NCI-H2227 (cell line): ENCODE results near the gene RSPH3.
"Not testable (repeated sequence)": the region's sequence is repeated elsewhere in the genome, so short reads cannot be mapped to it uniquely, and the experiment has no call there.

Experiments used
- DNase-seq: peaks from one replicate; lab custom pipeline; 2025; ENCODE audit not compliant: unreplicated experiment; lab: John Stamatoyannopoulos, UW

Gene RSPH3

DNA sequence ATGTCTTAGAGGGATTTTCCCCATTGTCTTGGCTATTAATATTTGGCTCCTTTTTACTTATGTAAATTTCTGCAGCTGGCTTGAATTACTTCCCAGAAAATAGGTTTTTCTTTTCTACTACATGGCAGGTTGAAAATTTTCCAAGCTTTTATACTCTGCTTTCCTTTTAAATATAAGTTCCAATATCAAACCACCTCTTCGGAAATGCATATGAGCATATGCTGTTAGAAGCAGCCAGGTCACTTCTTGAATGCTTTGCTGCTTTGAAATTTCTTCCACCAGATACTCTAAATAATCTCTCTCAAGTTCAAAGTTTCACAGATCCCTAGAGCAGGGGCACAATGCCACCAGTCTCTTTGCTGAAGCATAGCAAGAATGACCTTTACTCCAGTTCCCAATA lies 25.2 kb upstream of the RSPH3 start:
- DNase-seq: not testable (repeated sequence)

DNA sequence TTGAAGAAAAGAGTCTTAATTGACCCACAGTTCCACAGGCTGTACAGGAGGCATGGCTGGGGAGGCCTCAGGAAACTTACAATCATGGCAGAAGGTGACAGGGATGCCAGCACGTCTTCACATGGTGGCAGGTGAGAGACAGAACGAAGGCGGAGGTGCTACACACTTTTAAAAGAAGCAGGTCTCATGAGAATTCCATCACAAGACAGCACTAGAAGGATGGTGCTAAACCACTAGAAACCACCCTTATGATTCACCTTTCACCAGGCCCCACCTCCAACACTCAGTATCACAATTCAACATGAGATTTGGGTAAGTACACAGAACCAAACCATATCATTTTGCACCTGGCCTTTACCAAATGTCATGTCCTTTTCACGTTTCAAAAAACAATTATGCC lies 23.9 kb upstream of the RSPH3 start:
- no peak for DNase-seq

DNA sequence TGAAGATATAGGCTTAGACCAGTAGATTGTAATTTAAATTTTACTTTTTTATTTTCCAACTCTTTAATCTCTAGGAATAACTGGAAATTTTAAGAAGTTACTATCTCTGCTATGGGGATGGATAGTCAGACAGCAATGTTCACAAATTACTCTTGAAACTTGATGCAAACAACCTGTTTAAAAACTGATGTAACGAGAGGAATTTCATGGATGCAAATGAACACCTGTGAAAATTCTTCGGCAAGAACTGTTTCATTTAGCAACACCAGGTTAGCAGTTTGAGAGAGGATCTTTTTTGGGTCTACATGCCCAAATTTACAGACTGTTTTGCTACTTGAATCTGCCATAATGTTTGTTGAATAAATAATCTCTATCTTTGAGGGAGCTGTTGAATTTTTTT lies 20.0 kb upstream of the RSPH3 start:
- DNase-seq: no peak

DNA sequence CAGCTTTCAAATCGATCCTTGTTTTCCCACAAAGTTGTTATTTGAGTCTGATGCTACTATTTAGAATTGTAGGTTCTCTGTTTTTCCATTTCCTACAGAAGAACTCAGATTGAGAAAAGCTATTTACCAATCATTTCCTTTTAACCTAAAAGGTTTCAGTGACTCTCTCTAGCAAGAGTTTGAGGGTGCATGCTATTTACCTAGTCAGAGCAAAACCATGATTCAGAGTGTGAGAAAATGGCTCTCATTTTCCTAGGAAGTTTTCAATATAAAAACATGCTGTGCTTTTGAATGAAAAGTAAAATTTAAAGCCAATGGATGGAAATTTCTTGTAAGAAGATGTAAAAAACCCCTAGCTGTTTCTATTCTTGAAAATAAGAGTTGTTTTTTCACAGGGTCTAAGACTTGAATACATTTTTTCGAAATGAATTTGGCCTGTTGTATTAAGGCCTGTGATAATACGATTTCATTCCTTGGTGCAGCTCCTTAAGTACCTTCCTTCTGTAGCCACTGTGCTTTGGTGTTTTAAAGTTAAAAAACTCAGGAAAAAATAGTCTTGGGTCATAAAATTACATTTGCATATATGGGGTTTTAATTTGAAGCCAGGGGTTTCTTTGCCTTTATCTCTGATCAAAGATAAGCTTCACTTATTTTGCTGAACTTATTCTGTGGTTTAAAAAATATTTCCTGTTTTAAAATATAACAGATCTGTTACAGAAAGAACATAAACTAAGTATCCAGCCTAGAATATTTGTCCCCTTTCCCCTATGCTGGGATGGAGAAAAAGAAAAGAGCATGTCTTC lies 18.0 kb upstream of the RSPH3 start:
- no peak for DNase-seq

DNA sequence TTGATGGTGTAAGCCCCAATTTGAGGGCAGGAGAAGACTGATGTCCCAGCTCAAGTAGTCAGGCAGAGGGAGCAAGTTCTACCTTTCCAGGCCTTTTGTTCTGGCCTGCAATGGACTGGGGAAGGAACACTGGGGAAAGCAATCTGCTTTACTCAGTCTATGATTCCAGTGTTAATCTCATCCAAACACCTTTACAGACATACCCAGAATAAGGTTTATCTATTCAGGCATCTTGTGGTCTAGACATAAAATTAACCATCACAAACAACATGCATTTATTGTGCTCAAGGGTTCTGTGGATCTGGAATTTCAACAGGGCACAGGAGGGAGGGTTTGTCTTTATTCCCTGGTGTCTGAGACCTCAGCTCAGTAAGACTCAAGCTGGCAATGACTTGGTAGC lies 14.4 kb upstream of the RSPH3 start:
- DNase-seq: no peak

DNA sequence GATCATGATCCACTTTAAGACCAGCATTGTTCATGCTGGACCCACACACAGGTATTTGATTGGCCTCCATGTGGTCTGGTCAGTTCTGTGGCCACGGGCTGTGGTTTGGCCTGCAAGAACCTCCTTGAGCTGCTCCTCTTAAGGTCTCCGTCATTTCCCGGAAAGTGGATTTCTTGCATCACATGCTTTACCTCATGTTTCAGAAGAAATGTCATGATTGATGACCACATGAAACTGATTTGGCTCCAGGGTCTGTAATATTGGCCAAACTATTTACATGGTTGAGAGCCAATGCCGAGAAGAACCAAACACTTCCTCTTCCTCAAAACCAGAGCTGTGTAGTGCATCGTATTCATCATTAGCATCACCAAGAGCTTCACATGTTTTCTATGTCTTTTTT lies 13.2 kb upstream of the RSPH3 start:
- no peak for DNase-seq

DNA sequence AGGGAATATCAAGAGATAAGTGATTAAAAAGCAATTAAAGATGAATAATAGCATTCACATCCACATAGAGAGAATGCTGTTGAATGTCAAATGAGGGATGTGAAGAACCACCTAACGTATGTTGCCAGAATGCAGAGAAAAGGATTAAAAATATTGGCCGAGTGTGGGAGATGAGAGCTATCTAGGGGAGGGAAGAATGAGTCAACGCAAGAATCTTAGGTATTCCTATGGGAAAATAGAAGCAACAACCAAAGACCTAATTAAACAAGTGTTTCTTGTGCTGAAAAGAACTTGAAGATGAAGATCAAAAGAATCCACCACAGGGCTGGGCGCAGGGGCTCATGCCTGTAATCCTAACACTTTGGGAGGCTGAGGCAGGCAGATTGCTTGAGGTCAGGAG lies 12.2 kb upstream of the RSPH3 start:
- DNase-seq: no peak

DNA sequence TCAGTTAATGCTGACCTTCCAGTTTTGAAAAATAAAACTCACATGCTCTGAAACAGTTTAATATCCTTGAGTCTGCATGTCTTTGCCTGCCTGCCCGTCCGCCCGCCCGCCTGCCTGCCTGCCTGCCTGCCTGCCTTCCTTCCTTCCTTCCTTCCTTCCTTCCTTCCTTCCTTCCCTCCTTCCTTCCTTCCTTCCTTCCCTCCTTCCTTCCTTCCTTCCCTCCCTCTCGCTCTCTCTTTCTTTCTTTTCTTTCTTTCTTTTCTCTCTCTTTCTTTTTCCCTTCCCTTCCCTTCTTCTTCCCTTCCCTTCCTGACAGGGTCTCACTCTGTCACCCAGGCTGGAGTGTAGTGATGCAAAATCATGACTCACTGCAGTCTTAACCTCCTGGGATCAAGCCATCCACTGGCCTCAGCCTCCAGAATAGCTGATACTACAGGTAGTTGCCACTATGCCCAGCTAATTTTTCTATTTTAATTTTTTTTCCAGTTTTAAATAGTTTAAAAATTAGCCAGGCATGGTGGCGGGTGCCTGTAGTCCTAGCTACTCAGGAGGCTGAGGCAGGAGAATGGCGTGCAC lies 10.1 kb upstream of the RSPH3 start:
- DNase-seq: not testable (repeated sequence)

DNA sequence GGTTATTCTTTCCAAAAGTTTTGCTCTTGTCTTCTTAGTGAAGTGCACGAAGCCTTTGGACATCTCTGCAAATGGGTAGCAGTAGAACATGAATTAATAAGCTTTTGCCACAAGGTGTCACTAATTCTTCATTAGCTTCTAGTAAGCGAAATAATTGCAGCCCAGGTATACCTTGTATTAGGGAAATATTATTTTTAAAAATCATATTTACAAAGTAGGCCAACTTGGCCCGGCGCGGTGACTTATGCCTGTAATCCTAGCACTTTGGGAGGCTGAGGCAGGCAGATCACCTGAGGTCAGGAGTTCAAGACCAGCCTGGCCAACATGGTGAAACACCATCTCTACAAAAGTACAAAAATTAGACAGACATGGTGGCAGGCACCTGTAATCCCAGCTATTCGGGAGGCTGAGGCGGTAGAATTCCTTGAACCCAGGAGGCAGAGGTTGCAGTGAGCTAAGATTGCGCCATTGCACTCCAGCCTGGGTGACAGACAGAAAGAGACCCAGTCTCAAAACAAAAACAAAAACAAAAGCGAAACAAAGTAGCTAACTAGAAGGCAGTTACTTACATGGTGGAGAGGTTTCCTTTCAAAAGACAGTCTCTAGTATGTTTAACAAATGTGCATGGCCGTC lies 8.8 kb upstream of the RSPH3 start:
- no peak for DNase-seq

DNA sequence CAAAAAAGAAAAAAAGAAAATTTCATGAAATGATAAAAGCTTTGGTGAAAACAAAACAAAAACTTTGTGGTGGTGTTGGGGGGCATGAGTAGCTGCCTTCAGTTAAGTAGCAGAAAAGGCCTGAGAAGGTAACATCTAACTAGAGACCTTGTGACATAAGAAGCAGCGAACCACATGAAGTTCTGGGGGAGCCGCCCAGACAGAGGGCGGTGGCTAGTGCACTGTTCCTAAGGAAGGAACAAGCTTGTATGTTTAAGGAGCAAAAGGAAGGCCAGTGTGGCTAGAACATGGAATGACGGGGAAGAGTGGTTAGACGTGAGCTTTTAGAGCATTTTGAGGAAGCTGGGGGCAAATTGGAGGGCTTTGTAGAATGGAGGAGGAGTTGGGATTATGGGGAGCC lies 7.5 kb upstream of the RSPH3 start:
- no peak for DNase-seq

DNA sequence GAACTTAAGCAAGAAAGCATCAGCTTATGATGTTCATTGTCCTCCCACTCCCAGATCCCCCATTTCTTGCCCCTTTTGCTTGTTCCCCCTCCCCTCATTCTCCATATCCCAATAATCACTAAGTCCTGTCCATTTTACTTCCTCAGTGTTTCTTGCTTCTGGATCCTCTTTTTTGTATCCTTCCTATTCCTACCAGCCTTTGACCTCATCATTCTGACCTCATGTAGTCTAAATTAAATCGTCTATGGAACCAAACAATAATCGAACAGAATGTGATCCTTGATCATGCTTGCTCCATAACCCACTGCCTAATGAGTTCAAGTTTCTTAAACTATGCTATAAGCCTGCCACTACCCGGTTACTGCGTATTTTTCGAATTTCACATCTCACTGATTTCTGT lies 5.4 kb upstream of the RSPH3 start:
- no peak for DNase-seq

DNA sequence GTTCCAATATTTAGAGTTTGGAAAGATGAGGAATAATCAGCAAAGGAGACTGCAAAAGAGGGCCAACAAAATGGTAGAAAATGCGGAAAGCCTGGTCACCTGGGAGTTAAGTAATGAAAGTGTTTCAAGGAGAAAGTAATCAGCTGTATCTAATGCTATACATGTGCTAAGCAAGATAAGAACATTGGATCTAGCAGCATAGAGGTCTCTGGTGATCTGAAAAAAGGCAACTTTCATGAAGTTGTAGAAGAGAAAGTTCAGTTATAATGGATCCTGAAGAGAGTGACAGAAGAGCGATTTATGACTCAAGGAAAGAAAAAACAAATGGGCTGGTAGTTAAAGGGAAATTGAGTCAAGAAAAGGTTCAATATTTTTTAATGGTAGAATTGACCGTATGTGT lies 4.6 kb upstream of the RSPH3 start:
- DNase-seq: no peak

DNA sequence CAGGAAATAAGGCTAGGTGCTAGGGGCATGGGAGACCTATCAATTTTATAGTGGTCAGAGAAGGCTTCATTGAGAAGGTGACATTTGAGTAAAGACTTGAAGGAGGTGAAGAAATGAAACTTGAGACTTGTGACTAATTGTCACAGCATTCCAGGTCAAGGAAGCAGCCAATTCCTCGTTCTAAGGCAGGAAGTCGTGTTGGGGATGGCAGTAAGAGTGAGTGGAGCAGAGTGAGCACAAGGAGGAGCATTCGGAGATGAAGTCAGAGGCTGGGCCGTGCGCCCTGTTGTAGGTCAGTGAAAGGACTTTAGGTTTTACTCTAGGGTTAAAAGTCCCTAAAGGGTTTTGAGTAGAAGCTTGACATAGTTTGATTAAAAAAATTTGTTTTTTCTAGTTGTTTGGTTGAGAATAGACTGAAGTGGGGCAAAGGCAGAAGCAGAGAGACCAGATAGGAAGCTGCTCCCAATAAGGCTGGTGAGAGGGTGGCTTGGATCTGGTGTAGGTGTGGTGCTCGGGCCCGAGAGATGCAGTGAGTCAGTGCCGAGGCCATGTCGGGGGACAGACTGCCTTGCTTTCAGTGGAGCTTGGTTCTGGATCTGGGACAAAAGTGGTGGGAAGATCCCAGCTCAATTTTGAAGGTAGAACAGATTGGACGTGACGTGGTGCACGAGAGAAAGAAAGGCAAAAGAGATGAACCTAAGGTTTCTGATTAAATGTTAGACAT lies 2.6 kb upstream of the RSPH3 start:
- DNase-seq: no peak

DNA sequence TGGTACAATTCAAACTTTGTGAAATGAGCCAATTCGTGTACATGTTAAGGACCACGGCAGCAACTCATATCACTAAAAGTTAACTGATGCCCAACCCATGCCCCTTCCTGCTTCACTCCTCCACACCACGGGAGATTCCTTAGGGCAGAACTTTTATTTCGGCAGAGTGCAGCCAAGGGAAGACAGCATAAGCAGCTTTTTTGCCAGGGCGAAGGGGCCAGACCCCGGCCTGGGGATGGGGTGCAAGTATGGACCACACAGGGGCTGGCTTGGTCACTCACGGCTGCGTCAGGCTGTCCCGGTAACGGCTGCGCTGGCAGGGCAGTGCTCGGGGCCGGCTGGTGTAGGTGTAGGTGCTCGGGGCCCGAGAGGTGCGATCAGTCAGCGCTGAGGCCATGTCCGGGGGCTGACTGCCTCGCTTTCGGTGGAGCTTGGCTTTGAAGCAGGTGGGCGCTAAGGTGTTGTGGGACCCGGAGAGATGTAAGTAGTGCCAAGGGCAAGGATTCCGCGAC lies 792 bp downstream of the RSPH3 start:
- DNase-seq: no peak

DNA sequence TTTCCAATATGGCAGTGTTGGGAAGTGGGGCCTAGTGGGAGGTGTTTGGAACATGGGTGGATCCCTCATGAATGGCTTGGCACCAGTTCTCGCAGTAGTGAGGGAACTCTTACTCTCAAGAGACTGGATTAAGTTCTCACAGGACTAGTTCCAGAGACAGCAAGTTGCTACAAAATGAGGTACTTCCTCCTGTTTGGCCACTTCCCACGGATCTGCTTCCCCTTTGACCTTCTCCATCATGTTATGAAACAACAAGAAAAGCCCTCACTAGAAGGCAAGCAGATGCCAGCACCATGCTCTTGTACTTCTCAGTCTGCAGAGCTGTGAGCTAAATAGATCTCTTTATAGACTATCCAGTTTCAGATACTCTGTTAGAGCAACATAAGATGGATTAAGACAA lies 3.1 kb downstream of the RSPH3 start:
- DNase-seq: no peak

DNA sequence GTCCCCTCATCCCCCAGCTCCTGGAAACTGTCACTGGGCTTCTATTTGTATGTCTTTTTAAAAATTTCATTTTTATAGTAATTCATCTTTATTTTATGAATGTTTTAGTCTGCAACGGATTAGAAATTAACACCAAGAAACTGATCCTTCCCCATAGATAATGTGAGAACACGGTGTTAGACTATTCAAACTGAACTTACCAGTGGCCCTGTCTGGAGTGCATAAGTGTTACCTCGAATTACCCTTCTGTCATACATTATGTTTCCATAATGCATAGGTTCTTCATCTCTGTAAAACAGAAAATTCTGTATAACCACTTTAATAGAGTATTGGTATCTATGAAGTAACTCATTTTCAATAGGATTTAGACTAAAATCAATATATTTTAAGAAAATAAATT lies 6.4 kb downstream of the RSPH3 start:
- DNase-seq: no peak

DNA sequence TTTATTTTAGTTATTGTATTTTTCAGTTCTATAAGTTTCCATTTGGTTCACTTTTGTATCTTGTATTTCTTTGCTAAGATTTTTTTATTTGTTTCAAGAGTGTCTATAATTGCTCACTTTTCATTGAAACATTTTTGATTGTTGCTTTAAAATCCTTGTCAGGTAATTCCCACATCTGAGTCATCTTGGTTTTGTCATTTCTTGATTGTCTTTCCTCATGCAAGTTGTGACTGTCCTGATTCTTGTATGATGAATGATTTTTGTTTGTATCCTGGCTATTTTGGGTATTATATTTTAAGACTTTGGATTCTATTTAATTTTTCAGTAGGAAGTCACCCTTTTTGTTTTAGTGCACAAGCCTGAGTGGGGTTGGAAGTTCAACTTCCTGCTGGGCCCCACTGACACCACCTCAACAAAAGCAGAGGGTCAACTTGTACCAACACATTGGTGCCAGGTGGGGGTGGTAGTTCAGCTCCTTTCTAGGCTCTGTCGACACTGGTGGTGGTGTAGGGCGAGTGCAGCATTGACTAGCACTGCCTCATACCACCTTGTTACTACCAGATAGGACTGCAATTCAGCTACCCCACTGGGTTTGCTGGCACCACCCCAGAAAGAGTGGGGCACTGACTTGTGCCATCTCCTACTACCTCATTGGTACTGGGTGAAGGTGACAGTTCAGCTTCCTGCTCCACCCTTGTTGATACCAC lies 8.8 kb downstream of the RSPH3 start:
- no peak for DNase-seq

DNA sequence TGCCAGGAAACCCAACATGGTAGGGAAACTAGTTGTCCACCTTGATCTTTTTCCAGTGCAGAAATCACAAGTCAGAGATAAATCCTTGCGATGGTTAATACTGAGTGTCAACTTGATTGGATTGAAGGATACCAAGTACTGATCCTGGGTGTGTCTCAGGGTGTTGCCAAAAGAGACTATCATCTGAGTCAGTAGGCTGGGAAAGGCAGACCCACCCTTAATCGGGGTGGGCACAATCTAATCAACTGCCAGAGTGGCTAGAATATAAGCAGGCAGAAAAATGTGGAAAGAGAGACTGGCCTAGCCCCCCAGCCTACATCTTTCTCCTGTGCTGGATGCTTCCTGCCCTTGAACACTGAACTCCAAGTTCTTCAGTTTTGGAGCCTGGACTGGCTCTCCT lies 10.3 kb downstream of the RSPH3 start:
- not testable (repeated sequence) for DNase-seq

DNA sequence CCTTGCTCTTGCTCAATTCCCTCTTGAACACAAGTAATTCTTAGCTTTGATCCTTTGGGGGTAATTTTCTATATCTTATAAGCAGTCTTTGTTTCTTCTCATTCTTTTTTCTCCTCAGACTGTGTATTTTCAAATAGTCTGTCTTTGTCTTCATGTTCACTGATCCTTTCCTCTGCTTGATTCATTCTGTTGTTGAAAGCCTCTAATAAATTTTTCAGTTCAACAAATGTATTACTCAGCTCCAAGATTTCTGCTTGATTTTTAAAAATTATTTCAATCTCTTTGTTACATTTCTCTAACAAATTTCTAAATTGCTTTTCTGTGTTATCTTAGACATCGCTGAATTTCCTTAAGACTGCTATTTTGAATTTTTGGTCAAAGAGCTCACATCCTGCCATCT lies 11.5 kb downstream of the RSPH3 start:
- no peak for DNase-seq

DNA sequence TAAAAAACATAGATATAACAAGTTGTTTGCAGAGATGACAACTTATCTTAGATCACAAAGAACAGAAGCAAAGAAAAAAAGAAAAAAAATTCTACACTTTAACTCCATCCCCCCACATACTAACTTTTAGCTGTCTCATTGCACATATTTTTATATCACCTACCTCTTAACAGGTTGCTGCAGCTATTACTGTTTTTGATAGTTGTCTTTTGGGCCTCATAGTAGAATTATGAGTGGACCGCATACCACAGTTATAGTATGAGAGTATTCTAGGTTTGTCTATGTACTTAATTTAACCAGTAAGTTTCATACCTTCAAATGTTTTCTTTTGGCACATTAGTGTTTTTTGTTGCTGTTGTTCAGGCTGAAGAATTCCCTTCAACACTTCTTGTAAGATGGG lies 12.3 kb downstream of the RSPH3 start:
- no peak for DNase-seq

DNA sequence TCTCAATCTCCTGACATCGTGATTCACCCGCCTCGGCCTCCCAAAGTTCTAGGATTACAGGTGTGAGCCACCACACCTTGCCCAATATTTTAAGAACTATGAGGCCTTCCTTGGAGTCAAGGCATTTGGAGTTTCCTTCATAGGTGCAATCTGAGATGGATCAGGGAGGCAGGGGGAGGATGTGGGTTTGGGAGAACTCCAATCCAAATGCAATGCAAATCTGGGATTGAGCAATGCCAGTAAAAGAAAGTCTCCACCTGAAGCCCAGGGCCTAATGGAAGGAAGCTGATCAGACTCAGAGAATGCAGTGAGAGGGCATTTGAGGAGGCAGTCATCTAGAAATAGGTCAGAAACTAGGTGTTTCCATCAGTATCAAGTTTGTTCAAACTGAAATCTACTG lies 21.2 kb downstream of the RSPH3 start:
- no peak for DNase-seq
